IgD-negative memory B cell (primary cell): Measurements from ENCODE around the gene CNFN. TPM values are rescaled to one million over a fixed set of nuclear protein-coding genes. Genes with fewer than 3 reads are reported as not detected.

Source experiments
- H3K27ac Mint-ChIP-seq, 3 donors: one replicate each; pipeline ENCODE4 v1.8.0; 2020 to 2022; ENCODE audit warnings: mild to moderate bottlenecking in 3 of 3, mixed read lengths in 3 of 3, moderate library complexity in 1 of 3
- H3K27me3 Mint-ChIP-seq: one replicate; pipeline ENCODE4 v1.8.0; 2021; ENCODE audit warnings: mixed read lengths
- H3K36me3 Mint-ChIP-seq: one replicate; pipeline ENCODE4 v1.8.0; 2020; ENCODE audit warnings: mild to moderate bottlenecking, mixed read lengths
- H3K4me1 Mint-ChIP-seq, 3 donors: one replicate each; pipeline ENCODE4 v1.8.0; 2020 to 2022; ENCODE audit warnings: mixed read lengths in 3 of 3, mild to moderate bottlenecking in 1 of 3
- H3K4me3 Mint-ChIP-seq, 4 donors: one replicate each; pipeline ENCODE4 v1.8.0; 2020 to 2022; ENCODE audit warnings: mild to moderate bottlenecking in 4 of 4, mixed read lengths in 4 of 4, moderate library complexity in 3 of 4
- H3K9me3 Mint-ChIP-seq, 3 donors: one replicate each; pipeline ENCODE4 v1.8.0; 2020 to 2021; ENCODE audit warnings: mixed read lengths in 3 of 3, mild to moderate bottlenecking in 1 of 3
- polyA plus RNA-seq: library from polyadenylated mRNA; unstranded; fragments of 300-500 nt; fragmentation: Illumina TruSeq; gene quantifications from one replicate; pipeline ENCODE4 v1.2.3, GENCODE V29; 2021

Gene CNFN
- polyA plus RNA-seq, 1 donor from 2014 or later, result 42.5 TPM

GRCh38 chr19:42400404-42400803 is 10.3 kb upstream of the CNFN start:
- Mint-ChIP-seq H3K4me3 (peak overlapping the region in 3 of 4 donors; percentile 23 to 90 (median 88)), H3K36me3 (peaks cover 6% of the 10 kb centered on the region), H3K27ac (peak overlapping the region in 1 of 3 donors; percentile 20), H3K9me3 (no peaks in the 10 kb centered on the region), H3K4me1 (peaks cover 21 to 30% (median 28%) of the 10 kb centered on the region in 3 donors), H3K27me3 (no peaks in the 10 kb centered on the region)

- Mint-ChIP-seq H3K9me3 (no peaks in the 10 kb centered on the region), H3K36me3 (peaks cover 4% of the 10 kb centered on the region), H3K27me3 (no peaks in the 10 kb centered on the region), H3K4me1 (peaks cover 21 to 30% (median 28%) of the 10 kb centered on the region in 3 donors), H3K4me3 (peak overlapping the region; percentile 92 to 97 (median 94)), H3K27ac (peak overlapping the region; percentile 90 to 92 (median 91))
Observed at GRCh38 chr19:42397263-42398166, 7.4 kb upstream of the CNFN start.

- Mint-ChIP-seq H3K4me1 (peaks cover 21 to 30% (median 26%) of the 10 kb centered on the region in 3 donors), H3K27ac (peak overlapping the region; percentile 90 to 92 (median 91)), H3K36me3 (peaks cover 4% of the 10 kb centered on the region), H3K4me3 (peak overlapping the region; percentile 92 to 97 (median 94)), H3K27me3 (no peaks in the 10 kb centered on the region), H3K9me3 (no peaks in the 10 kb centered on the region)
Observed at GRCh38 chr19:42396381-42397262, 6.5 kb upstream of the CNFN start.

- Mint-ChIP-seq H3K36me3 (peaks cover 4% of the 10 kb centered on the region), H3K27ac (peak overlapping the region in 1 of 3 donors; percentile 67), H3K4me1 (peaks cover 15 to 23% (median 21%) of the 10 kb centered on the region in 3 donors), H3K27me3 (peaks cover 3% of the 10 kb centered on the region), H3K4me3 (peak overlapping the region in 1 of 4 donors; percentile 50), H3K9me3 (no peaks in the 10 kb centered on the region)
Observed at GRCh38 chr19:42394751-42395150, 4.7 kb upstream of the CNFN start.

GRCh38 chr19:42392165-42392564 is 2.1 kb upstream of the CNFN start:
- Mint-ChIP-seq H3K27me3 (peaks cover 4% of the 10 kb centered on the region), H3K36me3 (no peaks in the 10 kb centered on the region), H3K4me1 (peaks cover 8 to 10% (median 8%) of the 10 kb centered on the region in 3 donors), H3K9me3 (no peaks in the 10 kb centered on the region), H3K4me3 (no peak overlapping the region), H3K27ac (no peak overlapping the region)

GRCh38 chr19:42388851-42389489 is 1.1 kb downstream of the CNFN start:
- Mint-ChIP-seq H3K27ac (no peak overlapping the region), H3K36me3 (no peaks in the 10 kb centered on the region), H3K4me1 (peaks cover 3 to 8% (median 7%) of the 10 kb centered on the region in 3 donors), H3K9me3 (no peaks in the 10 kb centered on the region), H3K4me3 (peak overlapping the region in 1 of 4 donors; percentile 33), H3K27me3 (peaks cover 4% of the 10 kb centered on the region)

GRCh38 chr19:42386974-42387707 is 3.0 kb downstream of the CNFN start:
- Mint-ChIP-seq H3K4me3 (peak overlapping the region; percentile 76 to 88 (median 78)), H3K27ac (peak overlapping the region in 2 of 3 donors; percentile 40 to 65), H3K9me3 (no peaks in the 10 kb centered on the region), H3K36me3 (no peaks in the 10 kb centered on the region), H3K4me1 (peaks cover 3 to 8% (median 7%) of the 10 kb centered on the region in 3 donors), H3K27me3 (peaks cover 10% of the 10 kb centered on the region)

- no peak overlapping the region for H3K27ac Mint-ChIP-seq
- peaks cover 5% of the 10 kb centered on the region for H3K27me3 Mint-ChIP-seq
- no peaks in the 10 kb centered on the region for H3K9me3 Mint-ChIP-seq
- H3K36me3 Mint-ChIP-seq, result no peaks in the 10 kb centered on the region
- H3K4me3 Mint-ChIP-seq, result no peak overlapping the region
- H3K4me1 Mint-ChIP-seq, result no peaks in the 10 kb centered on the region
Observed at GRCh38 chr19:42380155-42380554, 9.9 kb downstream of the CNFN start.

- H3K4me3 Mint-ChIP-seq, result no peak overlapping the region
- H3K36me3 Mint-ChIP-seq, result peaks cover 3% of the 10 kb centered on the region
- no peaks in the 10 kb centered on the region for H3K4me1 Mint-ChIP-seq
- no peaks in the 10 kb centered on the region for H3K9me3 Mint-ChIP-seq
- H3K27me3 Mint-ChIP-seq, result peaks cover 5% of the 10 kb centered on the region
- H3K27ac Mint-ChIP-seq, result no peak overlapping the region
Observed at GRCh38 chr19:42378225-42379215, 11.6 kb downstream of the CNFN start.

- Mint-ChIP-seq H3K27me3 (no peaks in the 10 kb centered on the region), H3K36me3 (peaks cover 3% of the 10 kb centered on the region), H3K27ac (no peak overlapping the region), H3K4me1 (peaks cover 0 to 2% (median 0%) of the 10 kb centered on the region in 3 donors), H3K4me3 (no peak overlapping the region), H3K9me3 (no peaks in the 10 kb centered on the region)
Observed at GRCh38 chr19:42376177-42376555, 13.9 kb downstream of the CNFN start.

- H3K27me3 Mint-ChIP-seq, result no peaks in the 10 kb centered on the region
- no peak overlapping the region for H3K27ac Mint-ChIP-seq
- peaks cover 0 to 2% (median 2%) of the 10 kb centered on the region in 3 donors for H3K4me1 Mint-ChIP-seq
- no peak overlapping the region for H3K4me3 Mint-ChIP-seq
- H3K36me3 Mint-ChIP-seq, result peaks cover 3% of the 10 kb centered on the region
- no peaks in the 10 kb centered on the region for H3K9me3 Mint-ChIP-seq
Observed at GRCh38 chr19:42375415-42376176, 14.5 kb downstream of the CNFN start.

- Mint-ChIP-seq H3K9me3 (no peaks in the 10 kb centered on the region), H3K27me3 (no peaks in the 10 kb centered on the region), H3K4me3 (no peak overlapping the region), H3K36me3 (peaks cover 3% of the 10 kb centered on the region), H3K4me1 (peaks cover 0 to 3% (median 2%) of the 10 kb centered on the region in 3 donors), H3K27ac (peak overlapping the region in 1 of 3 donors; percentile 92)
Observed at GRCh38 chr19:42374826-42375376, 15.2 kb downstream of the CNFN start.
